Measurements from ENCODE around the gene IL19. TPM values are rescaled to one million over a fixed set of nuclear protein-coding genes. Genes with fewer than 3 reads are reported as not detected.

Gene IL19
- total RNA-seq, 1 donor from 2014 or later: not detected

- H3K4me1 Mint-ChIP-seq (ENCODE audit: unreplicated experiment): no peaks in the 10 kb centered on the region
- H3K9me3 Mint-ChIP-seq (ENCODE audit: unreplicated experiment): peaks cover 9% of the 10 kb centered on the region
- DNase-seq (ENCODE audit: extremely low spot score, unreplicated experiment): no peak
- no peak overlapping the region for H3K4me3 Mint-ChIP-seq (ENCODE audit: unreplicated experiment)
- no peaks in the 10 kb centered on the region for H3K36me3 Mint-ChIP-seq (ENCODE audit: unreplicated experiment)
- peaks cover 25% of the 10 kb centered on the region for H3K27me3 Mint-ChIP-seq (ENCODE audit: unreplicated experiment)
- H3K27ac Mint-ChIP-seq (ENCODE audit: unreplicated experiment): no peak overlapping the region
- no peak for TF ChIP-seq CTCF (IDR thresholded peaks at IDR 0.05)
Observed at GRCh38 chr1:206883160-206883559, 112.6 kb downstream of the IL19 start.

- H3K9me3 Mint-ChIP-seq (ENCODE audit: unreplicated experiment): peaks cover 8% of the 10 kb centered on the region
- no peak overlapping the region for H3K4me3 Mint-ChIP-seq (ENCODE audit: unreplicated experiment)
- H3K27ac Mint-ChIP-seq (ENCODE audit: unreplicated experiment): no peak overlapping the region
- H3K4me1 Mint-ChIP-seq (ENCODE audit: unreplicated experiment): no peaks in the 10 kb centered on the region
- H3K27me3 Mint-ChIP-seq (ENCODE audit: unreplicated experiment): peaks cover 28% of the 10 kb centered on the region
- H3K36me3 Mint-ChIP-seq (ENCODE audit: unreplicated experiment): no peaks in the 10 kb centered on the region
- TF ChIP-seq CTCF (IDR thresholded peaks at IDR 0.05): no peak
- no peak for DNase-seq (ENCODE audit: extremely low spot score, unreplicated experiment)
Observed at GRCh38 chr1:206883876-206884275, 113.3 kb downstream of the IL19 start.

GRCh38 chr1:206885341-206886060 lies 114.9 kb downstream of the IL19 start:
- H3K4me3 Mint-ChIP-seq (ENCODE audit: unreplicated experiment): no peak overlapping the region
- no peaks in the 10 kb centered on the region for H3K9me3 Mint-ChIP-seq (ENCODE audit: unreplicated experiment)
- TF ChIP-seq CTCF (IDR thresholded peaks at IDR 0.05): no peak
- H3K27me3 Mint-ChIP-seq (ENCODE audit: unreplicated experiment): peaks cover 33% of the 10 kb centered on the region
- DNase-seq (ENCODE audit: extremely low spot score, unreplicated experiment): no peak
- H3K36me3 Mint-ChIP-seq (ENCODE audit: unreplicated experiment): no peaks in the 10 kb centered on the region
- no peaks in the 10 kb centered on the region for H3K4me1 Mint-ChIP-seq (ENCODE audit: unreplicated experiment)
- H3K27ac Mint-ChIP-seq (ENCODE audit: unreplicated experiment): no peak overlapping the region

- H3K4me3 Mint-ChIP-seq (ENCODE audit: unreplicated experiment): no peak overlapping the region
- H3K27ac Mint-ChIP-seq (ENCODE audit: unreplicated experiment): no peak overlapping the region
- TF ChIP-seq CTCF (IDR thresholded peaks at IDR 0.05): no peak
- no peaks in the 10 kb centered on the region for H3K36me3 Mint-ChIP-seq (ENCODE audit: unreplicated experiment)
- H3K27me3 Mint-ChIP-seq (ENCODE audit: unreplicated experiment): peaks cover 41% of the 10 kb centered on the region
- DNase-seq (ENCODE audit: extremely low spot score, unreplicated experiment): no peak
- no peaks in the 10 kb centered on the region for H3K9me3 Mint-ChIP-seq (ENCODE audit: unreplicated experiment)
- no peaks in the 10 kb centered on the region for H3K4me1 Mint-ChIP-seq (ENCODE audit: unreplicated experiment)
Observed at GRCh38 chr1:206886831-206887230, 116.3 kb downstream of the IL19 start.

- DNase-seq (ENCODE audit: extremely low spot score, unreplicated experiment): no peak
- Mint-ChIP-seq H3K9me3 (ENCODE audit: unreplicated experiment) (no peaks in the 10 kb centered on the region), H3K36me3 (ENCODE audit: unreplicated experiment) (no peaks in the 10 kb centered on the region), H3K27ac (ENCODE audit: unreplicated experiment) (no peak overlapping the region), H3K4me1 (ENCODE audit: unreplicated experiment) (no peaks in the 10 kb centered on the region), H3K4me3 (ENCODE audit: unreplicated experiment) (no peak overlapping the region), H3K27me3 (ENCODE audit: unreplicated experiment) (peaks cover 39% of the 10 kb centered on the region)
- no peak for TF ChIP-seq CTCF (IDR thresholded peaks at IDR 0.05)
Observed at GRCh38 chr1:206887701-206888100, 117.1 kb downstream of the IL19 start.
